Measurements from ENCODE around the gene SYT6. TPM values are rescaled to one million over a fixed set of nuclear protein-coding genes. Genes with fewer than 3 reads are reported as not detected.

The SYT6 gene
- total and polyA plus RNA-seq, 2 of the 13 experiments (the other 11 are each of a cell fraction or from before 2014, with no cell fraction given): not detected

- no TSS peak for BruUV-seq (replicated peaks)
- no peak for ATAC-seq
These were observed 72.9 kb downstream of the SYT6 start for GRCh38 chr1:114080511-114081436.

More at GRCh38 chr1:114080511-114081436, 72.9 kb downstream of the SYT6 start:
- no peak overlapping the region for H3K4me3 ChIP-seq (replicated peaks in 1 of 3; ENCODE audit: insufficient read depth in 1 of 3, low read depth in 2 of 3, low read length in 3 of 3)
- H3K9me3 ChIP-seq (ENCODE audit: low read length): no peaks in the 10 kb centered on the region
- H3K27ac ChIP-seq (ENCODE audit: extremely low read length, insufficient read depth, low read length): no peak overlapping the region
- ChIA-PET CTCF (ENCODE audit: low intra/inter-chr PET ratio, low total read pairs) (no interaction called here), POLR2A (no interaction called here)
- H3K27me3 ChIP-seq (ENCODE audit: control insufficient read depth in 1 of 2, insufficient read depth in 2 of 2, low read length in 2 of 2): no peaks in the 10 kb centered on the region
- FAIRE-seq: no peak
- no peak overlapping the region for H3K4me2 ChIP-seq (ENCODE audit: low read depth, low read length)
- TF ChIP-seq SIN3A (IDR thresholded peaks at IDR 0.05; ENCODE audit: borderline replicate concordance, low read depth, low read length) (no peak), ZNF556 (CRISPR knock-in tag; IDR thresholded peaks at IDR 0.05; ENCODE audit: borderline replicate concordance) (no peak), HNF4G (IDR thresholded peaks at IDR 0.05; ENCODE audit: borderline replicate concordance, low read depth, low read length) (no peak), HNF4G (CRISPR knock-in tag; IDR thresholded peaks at IDR 0.05; ENCODE audit: borderline replicate concordance, low read depth) (no peak), ZFAT (CRISPR knock-in tag; conservative IDR thresholded peaks at IDR 0.05) (no peak), RBM22 (optimal IDR thresholded peaks at IDR 0.05; ENCODE audit: low read length) (no peak), ZNF333 (CRISPR knock-in tag; IDR thresholded peaks at IDR 0.05; ENCODE audit: borderline replicate concordance) (no peak), RXRA (CRISPR knock-in tag; IDR thresholded peaks at IDR 0.05) (no peak), POLR2A (IDR thresholded peaks at IDR 0.05; ENCODE audit: insufficient read depth in 1 of 2, low read depth in 2 of 2, low read length in 2 of 2) (no peak), ARNT2 (CRISPR knock-in tag; IDR thresholded peaks at IDR 0.05; ENCODE audit: low read depth) (no peak), SMYD3 (CRISPR knock-in tag; IDR thresholded peaks at IDR 0.05) (no peak), ZNF777 (CRISPR knock-in tag; IDR thresholded peaks at IDR 0.05) (no peak), ZC3H13 (CRISPR knock-in tag; IDR thresholded peaks at IDR 0.05) (no peak), ZBTB14 (CRISPR knock-in tag; IDR thresholded peaks at IDR 0.05) (no peak), TP53 (CRISPR knock-in tag; conservative IDR thresholded peaks at IDR 0.05) (no peak), ZC3H4 (CRISPR knock-in tag; IDR thresholded peaks at IDR 0.05; ENCODE audit: borderline replicate concordance) (no peak), RFXANK (CRISPR knock-in tag; IDR thresholded peaks at IDR 0.05) (no peak), ZFP1 (CRISPR knock-in tag; IDR thresholded peaks at IDR 0.05) (no peak), ZKSCAN5 (CRISPR knock-in tag; IDR thresholded peaks at IDR 0.05) (no peak)
- TF ChIP-seq, protein P1, sequence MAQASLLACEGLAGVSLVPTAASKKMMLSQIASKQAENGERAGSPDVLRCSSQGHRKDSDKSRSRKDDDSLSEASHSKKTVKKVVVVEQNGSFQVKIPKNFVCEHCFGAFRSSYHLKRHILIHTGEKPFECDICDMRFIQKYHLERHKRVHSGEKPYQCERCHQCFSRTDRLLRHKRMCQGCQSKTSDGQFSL (CRISPR knock-in tag; IDR thresholded peaks at IDR 0.05): no peak
- TF ChIP-seq, protein P2, sequence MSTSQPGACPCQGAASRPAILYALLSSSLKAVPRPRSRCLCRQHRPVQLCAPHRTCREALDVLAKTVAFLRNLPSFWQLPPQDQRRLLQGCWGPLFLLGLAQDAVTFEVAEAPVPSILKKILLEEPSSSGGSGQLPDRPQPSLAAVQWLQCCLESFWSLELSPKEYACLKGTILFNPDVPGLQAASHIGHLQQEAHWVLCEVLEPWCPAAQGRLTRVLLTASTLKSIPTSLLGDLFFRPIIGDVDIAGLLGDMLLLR (CRISPR knock-in tag; IDR thresholded peaks at IDR 0.05): no peak
- H2AFZ ChIP-seq (ENCODE audit: low read length): no peak overlapping the region
- H3K9ac ChIP-seq (ENCODE audit: insufficient read depth, low read depth, low read length): no peak overlapping the region
- intact Hi-C loops (cut with micrococcal nuclease; ENCODE audit: unreplicated experiment) (no loop called here), in situ Hi-C loops (cut with HindIII; ENCODE audit: extremely low pct_ligation_motif_present, low pct_unique_long_range_greater_than_20kb) (no loop called here)
- H4K20me1 ChIP-seq (ENCODE audit: insufficient read depth, low read length): no peaks in the 10 kb centered on the region
- WGBS (ENCODE audit: low lambda C conversion rate): 57% methylated on average over 10 of the region's 13 CpGs
- no peaks in the 10 kb centered on the region for H3K36me3 ChIP-seq (replicated peaks in 1 of 2; ENCODE audit: control insufficient read depth in 1 of 2, insufficient read depth in 2 of 2, low read length in 2 of 2)
- no peak for DNase-seq (ENCODE audit: low spot score)
- H3K79me2 ChIP-seq (ENCODE audit: insufficient read depth, low read length): no peaks in the 10 kb centered on the region
- H3K4me1 ChIP-seq (ENCODE audit: insufficient read depth, low read length): no peaks in the 10 kb centered on the region

Data from HepG2 (cell line).